Medulla oblongata (tissue), 1 donor: Measurements from ENCODE around the gene POU2F3.
A peak's percentile ranks its signal among the peaks of the same experiment; 100 is the strongest.

Source experiments
- DNase-seq: peaks from one replicate; pipeline ENCODE4 v3.0.0-alpha.2; 2015; ENCODE audit errors: extremely low spot score

POU2F3 gene

GRCh38 chr11:120337355-120338106, 97.6 kb downstream of the POU2F3 start:
- DNase-seq, result peak; percentile 41

GRCh38 chr11:120338107-120338933, 98.4 kb downstream of the POU2F3 start:
- no peak for DNase-seq

- DNase-seq, result peak; percentile 83
These were observed 99.5 kb downstream of the POU2F3 start for GRCh38 chr11:120339394-120339890.

- no peak for DNase-seq
These were observed 100.6 kb downstream of the POU2F3 start for GRCh38 chr11:120340529-120340928.

GRCh38 chr11:120342226-120342625, 102.3 kb downstream of the POU2F3 start:
- no peak for DNase-seq

- DNase-seq, result no peak
These were observed 102.7 kb downstream of the POU2F3 start for GRCh38 chr11:120342678-120343077.

GRCh38 chr11:120343429-120343828, 103.5 kb downstream of the POU2F3 start:
- peak; percentile 88 for DNase-seq

GRCh38 chr11:120344302-120345004, 104.5 kb downstream of the POU2F3 start:
- peak; percentile 65 for DNase-seq

- DNase-seq, result no peak
These were observed 106.3 kb downstream of the POU2F3 start for GRCh38 chr11:120346233-120346632.

GRCh38 chr11:120350637-120351036, 110.7 kb downstream of the POU2F3 start:
- no peak for DNase-seq

- DNase-seq, result no peak
These were observed 112.5 kb downstream of the POU2F3 start for GRCh38 chr11:120352405-120352804.

- no peak for DNase-seq
These were observed 114.1 kb downstream of the POU2F3 start for GRCh38 chr11:120354068-120354467.

GRCh38 chr11:120354779-120355178, 114.8 kb downstream of the POU2F3 start:
- DNase-seq, result no peak

GRCh38 chr11:120357620-120358019, 117.7 kb downstream of the POU2F3 start:
- DNase-seq, result no peak

- no peak for DNase-seq
These were observed 118.8 kb downstream of the POU2F3 start for GRCh38 chr11:120358729-120359128.

- DNase-seq, result no peak
These were observed 123.5 kb downstream of the POU2F3 start for GRCh38 chr11:120363436-120363835.

- DNase-seq, result no peak
These were observed 125.6 kb downstream of the POU2F3 start for GRCh38 chr11:120365512-120365911.
